Right ventricle myocardium inferior (tissue), 1 donor: ENCODE measurements around the gene PHF20. TPM values are rescaled to one million over a fixed set of nuclear protein-coding genes. Genes with fewer than 3 reads are reported as not detected.
"Not testable (repeated sequence)": the region's sequence is repeated elsewhere in the genome, so short reads cannot be mapped to it uniquely, and the experiment has no call there.

ENCODE experiments used
- ATAC-seq: fragments of 200-7000 bp; cut with Tn5 transposase; one replicate; pipeline ENCODE4 v1.9.1; 2020; ENCODE audit warnings: mild to moderate bottlenecking, moderate library complexity
- DNase-seq: peaks from one replicate; pipeline ENCODE4 v3.0.0; 2021; ENCODE audit errors: missing footprints
- intact Hi-C: fragments of 100-400 bp; cut with DNase I; formaldehyde crosslinking; loops from one replicate; pipeline ENCODE4 v1.11.0; 2022
- total RNA-seq: library from RNA; stranded (reverse); fragmentation: NEBNext Ultra II Directional; extraction: Animal tissue kit (Norgen Biotek cat#: 25700); gene quantifications from one replicate; pipeline ENCODE4 v1.2.1, GENCODE V29; 2021
- donor health status: DM: no; HTN: yes; CAD: no; lungs with severe emphysema.

PHF20 gene
- total RNA-seq, 1 donor from 2014 or later: 36.7 TPM

DNA sequence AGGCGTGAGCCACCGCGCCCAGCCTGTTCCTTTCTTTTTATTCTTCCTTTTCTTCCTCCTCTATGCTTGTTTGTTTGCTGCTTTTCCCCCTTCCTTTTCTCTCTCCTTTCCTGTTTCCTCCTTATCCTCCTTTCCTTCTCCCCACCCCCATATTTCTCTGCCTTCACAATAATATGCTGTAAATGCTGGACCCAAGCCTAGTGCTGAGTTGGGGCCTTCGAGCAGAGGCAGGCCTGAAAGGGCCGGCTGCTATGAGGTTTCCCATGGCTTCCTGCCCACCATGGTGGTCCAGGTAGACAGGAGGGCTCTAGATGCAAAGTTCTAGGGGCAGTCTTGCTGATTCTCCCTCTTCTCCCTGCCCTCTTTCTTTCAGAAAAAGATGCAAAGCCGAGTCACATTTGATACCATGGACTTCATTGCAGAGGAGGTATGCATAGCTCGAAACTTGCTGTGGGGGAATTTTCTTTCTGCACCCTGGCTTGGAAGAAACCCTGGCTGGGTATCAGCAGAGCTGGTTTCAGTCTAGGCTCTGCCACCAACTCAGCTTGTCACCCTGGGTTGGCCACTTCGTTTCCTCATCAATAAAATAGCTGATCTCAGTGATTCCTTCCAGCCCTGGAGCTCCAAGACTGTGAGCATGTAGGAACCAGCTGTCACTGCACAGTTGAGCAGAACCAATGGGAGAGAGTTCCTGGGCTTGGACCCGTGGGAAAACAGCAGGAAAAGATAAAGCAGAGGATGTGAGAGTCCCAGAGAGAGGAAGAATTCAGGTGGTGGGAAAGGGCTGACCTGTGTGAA is 204.0 kb downstream of the PHF20 start:
- intact Hi-C loops: no loop called here
- DNase-seq (no peak), ATAC-seq (no peak)

DNA sequence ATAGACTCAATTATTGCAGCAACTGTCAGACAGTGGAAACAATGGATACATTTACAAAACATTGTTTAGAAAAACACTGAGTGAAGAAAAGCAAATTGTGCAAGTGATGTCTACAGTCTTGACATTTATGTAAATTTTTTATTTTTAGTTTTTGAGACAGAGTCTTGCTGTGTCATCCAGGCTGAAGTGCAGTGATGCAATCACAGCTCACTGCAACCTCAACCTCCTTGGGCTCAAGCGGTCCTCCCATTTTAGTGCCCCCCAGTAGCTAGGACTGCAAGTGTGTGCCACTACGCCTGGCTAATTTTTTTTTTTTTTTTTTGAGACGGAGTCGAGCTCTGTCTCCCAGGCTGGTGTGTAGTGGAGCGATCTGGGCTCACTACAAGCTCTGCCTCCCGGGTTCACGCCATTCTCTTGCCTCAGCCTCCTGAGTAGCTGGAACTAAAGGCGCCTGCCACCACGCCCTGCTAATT is 206.3 kb downstream of the PHF20 start:
- no peak for ATAC-seq
- intact Hi-C loops: no loop called here

DNA sequence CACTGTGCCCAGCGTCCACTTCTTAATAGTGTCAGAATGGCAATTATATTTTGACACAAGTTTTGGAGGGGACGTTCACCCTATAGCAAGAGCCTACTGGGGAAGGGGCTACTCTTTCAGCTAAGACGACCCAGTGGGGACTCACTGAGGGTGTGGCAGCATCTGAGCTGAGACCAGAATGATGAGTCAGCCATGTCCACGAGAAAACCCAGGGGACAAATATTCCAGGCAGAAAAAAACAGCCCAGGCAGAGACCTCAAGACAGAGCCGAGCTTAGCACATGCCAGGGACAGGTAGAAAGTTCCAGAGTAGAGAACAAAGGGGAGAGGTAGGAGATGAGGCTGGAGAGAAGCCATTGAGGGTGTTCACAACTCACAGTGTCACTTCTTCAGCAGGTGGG is 207.7 kb downstream of the PHF20 start:
- intact Hi-C loops: no loop called here
- ATAC-seq (no peak), DNase-seq (peak; percentile 40)

More for the DNA sequence above, 206.3 kb downstream of the PHF20 start:
- no peak for DNase-seq

DNA sequence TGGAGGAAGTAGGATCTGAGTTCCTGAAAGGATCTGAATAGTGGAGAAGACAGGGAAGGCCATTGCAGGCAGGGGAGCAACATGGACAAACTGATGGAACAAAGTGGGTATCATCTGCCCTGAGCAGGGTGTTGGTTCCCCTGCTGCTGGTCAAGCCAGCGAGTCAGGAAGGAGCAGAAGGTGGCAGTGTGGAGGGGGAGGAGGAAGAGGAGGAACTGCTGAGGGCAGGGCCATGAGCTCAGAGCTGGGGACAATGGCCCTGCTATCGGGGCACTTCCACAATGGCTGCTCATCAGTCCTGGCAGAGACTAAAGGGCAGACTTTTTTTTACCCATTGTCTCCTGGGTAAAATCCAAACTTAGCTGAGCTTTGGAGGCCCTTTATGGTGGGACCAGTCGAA is 210.2 kb downstream of the PHF20 start:
- ATAC-seq (no peak), DNase-seq (no peak)
- intact Hi-C loops: no loop called here

DNA sequence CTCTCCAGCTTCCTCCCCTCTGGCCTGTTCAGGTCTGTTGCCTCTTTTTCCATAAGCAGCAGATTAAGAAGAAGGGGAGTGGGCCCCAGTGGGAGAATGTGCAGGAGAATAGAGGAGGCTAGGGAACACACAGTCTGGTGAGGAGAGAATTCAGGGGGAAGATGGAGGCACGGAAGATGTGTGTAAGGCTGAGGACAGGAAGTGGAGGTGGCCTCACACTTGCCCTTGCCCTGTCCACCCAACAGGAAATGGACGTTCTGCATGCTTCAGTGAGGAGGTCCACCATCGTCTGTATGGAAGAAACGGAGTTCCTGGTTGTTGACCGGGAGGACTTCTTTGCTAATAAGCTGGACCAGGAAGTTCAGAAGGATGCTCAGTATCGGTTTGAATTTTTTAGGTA is 212.6 kb downstream of the PHF20 start:
- intact Hi-C loops: no loop called here
- DNase-seq (no peak), ATAC-seq (no peak)

DNA sequence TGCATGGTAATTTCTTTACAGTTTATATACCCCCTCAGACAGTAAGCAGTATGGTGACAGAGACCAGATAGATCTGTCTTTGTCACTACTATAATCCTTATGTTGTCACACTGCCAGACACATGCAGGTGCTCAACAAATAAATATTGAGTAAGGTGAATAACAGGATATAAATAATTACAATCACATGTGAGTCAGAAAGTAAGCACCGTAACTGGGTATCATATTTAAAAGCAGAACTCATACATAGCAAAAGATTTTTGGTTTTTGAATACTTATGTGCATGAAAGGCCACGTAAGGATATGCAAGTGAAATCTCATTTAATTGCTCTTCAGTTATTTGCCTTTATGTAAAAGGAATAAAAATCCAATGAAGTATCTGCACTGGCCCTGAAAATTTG is 214.0 kb downstream of the PHF20 start:
- ATAC-seq (no peak), DNase-seq (no peak)
- intact Hi-C loops: no loop called here

DNA sequence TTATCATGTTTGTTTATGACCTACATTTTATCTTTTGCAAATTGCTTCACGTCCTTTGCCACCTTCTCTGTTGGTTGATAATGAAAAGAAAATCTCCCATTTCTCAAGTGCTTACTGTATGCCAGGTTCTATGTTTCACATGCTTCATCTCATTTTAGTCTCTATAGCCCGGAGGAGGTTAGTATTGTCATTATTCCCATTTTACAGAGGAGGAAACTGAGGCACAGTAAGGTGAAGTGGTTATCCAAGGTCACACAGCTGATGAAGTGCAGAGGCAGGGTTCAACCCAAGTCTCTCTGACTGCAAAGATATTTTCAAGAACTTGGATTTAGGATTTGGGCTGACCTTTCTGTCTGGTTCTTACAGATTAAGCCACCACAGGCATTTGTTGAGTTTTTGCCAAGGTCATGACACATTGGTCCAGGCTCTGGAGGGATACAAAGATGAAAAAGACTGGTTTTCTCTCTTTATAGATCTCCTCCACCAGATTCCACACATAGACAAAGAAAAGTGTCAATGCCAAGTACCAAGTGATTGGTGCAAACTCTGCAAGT is 217.2 kb downstream of the PHF20 start:
- intact Hi-C loops: no loop called here
- ATAC-seq: no peak
- no peak for DNase-seq

DNA sequence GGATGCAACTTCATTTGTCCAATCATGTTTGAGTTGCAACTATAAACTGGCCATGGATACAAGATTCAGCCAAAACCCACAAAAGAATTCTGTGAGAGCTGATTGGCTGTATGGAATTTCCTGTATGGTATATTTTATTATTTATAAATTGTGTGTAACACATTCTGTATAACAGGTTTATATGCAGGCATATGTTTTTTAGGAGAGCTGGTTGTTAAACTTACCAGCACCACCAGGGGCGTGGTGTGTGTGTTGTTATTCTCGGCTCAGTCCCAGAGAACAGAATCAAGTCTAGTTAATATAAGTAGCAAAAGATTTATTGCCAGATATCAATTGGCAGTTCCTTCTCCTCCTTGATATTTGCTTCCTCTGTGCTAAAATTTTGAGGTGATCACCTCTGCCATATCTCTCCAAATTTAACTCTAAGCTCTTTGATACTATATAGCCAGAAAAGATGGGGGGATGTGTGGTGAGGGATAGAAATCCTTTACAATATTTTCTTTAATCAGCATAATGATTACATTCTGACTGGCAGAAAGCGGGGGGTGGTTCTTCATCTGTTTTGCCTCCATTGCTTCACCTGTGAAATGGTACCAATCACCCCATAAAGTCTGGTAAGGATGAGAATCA is 219.4 kb downstream of the PHF20 start:
- DNase-seq (no peak), ATAC-seq (no peak)
- intact Hi-C loops: no loop called here

DNA sequence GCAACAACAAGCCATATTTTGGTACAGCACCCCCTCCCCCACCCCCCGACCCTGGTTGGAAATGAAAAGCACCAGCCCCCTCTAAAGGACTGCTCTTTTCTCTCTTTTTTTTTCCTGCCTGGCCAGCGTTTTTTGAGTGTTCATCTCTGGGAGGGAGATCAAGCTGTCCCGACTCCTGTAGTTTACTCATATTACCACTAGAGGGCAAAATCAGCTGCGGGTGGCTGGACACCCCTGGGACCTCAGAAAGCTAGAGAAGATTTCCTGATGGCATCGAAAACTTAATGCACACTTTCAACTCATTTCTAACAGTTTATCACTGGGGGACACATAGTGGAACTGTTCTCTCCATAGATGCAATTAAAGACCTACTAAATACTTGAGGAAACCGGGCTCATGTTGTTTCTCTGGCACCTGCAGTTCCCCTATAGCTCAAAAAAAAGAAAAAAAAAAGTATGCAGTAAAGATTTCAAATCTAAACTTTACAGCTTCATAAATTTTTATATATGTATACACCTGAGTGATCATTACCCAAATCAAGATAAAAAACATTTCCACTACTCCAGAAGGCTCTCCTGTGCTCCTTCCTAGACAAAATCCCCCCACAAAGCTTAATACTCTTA is 221.0 kb downstream of the PHF20 start:
- DNase-seq: peak; percentile 74
- intact Hi-C loops: no loop called here
- peak; percentile 72 for ATAC-seq

DNA sequence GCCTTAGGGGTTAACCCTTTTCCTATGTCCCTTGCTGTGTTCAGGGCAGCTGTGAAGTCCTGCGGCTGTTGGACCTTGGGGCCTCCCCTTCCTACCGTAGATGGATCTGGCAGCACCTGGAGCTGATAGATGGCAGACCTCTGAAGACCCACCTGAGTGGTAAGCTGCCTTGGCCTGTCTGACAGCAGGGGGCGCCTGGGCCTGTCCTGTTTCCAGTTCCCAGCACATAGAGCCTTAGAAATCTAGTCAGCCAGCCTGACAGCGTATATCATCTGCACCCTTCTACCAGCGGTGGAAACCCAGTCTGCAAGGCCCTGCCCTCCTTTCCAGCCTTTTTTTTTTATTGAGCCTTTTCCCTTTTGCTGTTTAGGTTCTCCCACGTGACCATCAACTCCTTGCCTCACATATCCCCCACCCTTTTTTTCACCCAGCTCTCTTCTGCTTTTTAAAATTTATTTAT is 223.2 kb downstream of the PHF20 start:
- intact Hi-C loops: loop anchor here (1.0 kb wide), 2 partner anchors 143 to 204 kb away; no protein-coding TSS in a partner anchor
- ATAC-seq (peak; percentile 96), DNase-seq (peak; percentile 90)

DNA sequence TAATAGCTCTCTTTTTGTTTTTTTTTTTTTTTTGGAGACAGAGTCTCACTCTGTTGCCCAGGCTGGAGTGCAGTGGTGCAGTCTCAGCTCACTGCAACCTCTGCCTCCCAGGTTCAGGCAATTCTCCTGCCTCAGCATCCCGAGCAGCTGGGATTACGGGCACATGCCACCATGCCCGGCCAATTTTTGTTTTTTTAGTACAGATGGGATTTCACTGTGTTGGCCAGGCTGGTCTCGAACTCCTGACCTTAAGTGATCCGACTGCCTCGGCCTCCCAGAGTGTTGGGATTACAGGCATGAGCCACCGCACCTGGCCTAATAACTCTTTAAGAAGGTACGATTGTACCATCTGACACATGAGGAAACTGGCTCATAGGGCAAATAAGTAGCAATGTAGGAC is 224.7 kb downstream of the PHF20 start:
- DNase-seq, ATAC-seq, intact Hi-C loops: not testable (repeated sequence)

Other genes starting within 250 kb of the PHF20 start
- not detected for gene C20orf173, start 242.4 kb upstream of the PHF20 start, total RNA-seq
- gene ERGIC3, start 229.9 kb upstream of the PHF20 start, total RNA-seq: 94.8 TPM
- gene SPAG4, start 156.2 kb upstream of the PHF20 start, total RNA-seq: 1.6 TPM
- gene CPNE1, start 107.1 kb upstream of the PHF20 start, total RNA-seq: 49.6 TPM
- gene RBM12, start 107.1 kb upstream of the PHF20 start, total RNA-seq: 41.4 TPM
- 54.3 TPM for gene NFS1, start 72.7 kb upstream of the PHF20 start, total RNA-seq
- gene ROMO1, start 72.6 kb upstream of the PHF20 start, total RNA-seq: 190 TPM
- 133 TPM for gene RBM39, start 29.8 kb upstream of the PHF20 start, total RNA-seq
- gene SCAND1, start 182.5 kb downstream of the PHF20 start, total RNA-seq: 44.8 TPM
- 3.5 TPM for gene CNBD2, start 196.6 kb downstream of the PHF20 start, total RNA-seq